Gastrocnemius medialis (tissue), 4 donors: ENCODE data around the gene OLFML2A.

ENCODE experiments used
- POLR2A ChIP-seq, 2 donors: fragments of 450-650 bp; IDR thresholded peaks; one replicate each; pipeline ENCODE4 v1.6.1; 2017; ENCODE audit warnings: antibody characterized with exemption in 2 of 2, mild to moderate bottlenecking in 2 of 2, moderate library complexity in 2 of 2
- TF ChIP-seq, protein P1 (sequence below), 5 experiments: fragments of 450-650 bp in 3 of 5; fragments of 200-600 bp in 2 of 5; sonication (generic) in 2 of 5; IDR thresholded peaks in 4 of 5; conservative IDR thresholded peaks in 1 of 5; 1 replicate in 4 of 5; 2 replicates in 1 of 5; pipeline ENCODE4 v1.5.1; 2016 to 2019; ENCODE audit warnings: antibody characterized with exemption in 5 of 5, mild to moderate bottlenecking in 3 of 5, moderate library complexity in 3 of 5

DNA sequence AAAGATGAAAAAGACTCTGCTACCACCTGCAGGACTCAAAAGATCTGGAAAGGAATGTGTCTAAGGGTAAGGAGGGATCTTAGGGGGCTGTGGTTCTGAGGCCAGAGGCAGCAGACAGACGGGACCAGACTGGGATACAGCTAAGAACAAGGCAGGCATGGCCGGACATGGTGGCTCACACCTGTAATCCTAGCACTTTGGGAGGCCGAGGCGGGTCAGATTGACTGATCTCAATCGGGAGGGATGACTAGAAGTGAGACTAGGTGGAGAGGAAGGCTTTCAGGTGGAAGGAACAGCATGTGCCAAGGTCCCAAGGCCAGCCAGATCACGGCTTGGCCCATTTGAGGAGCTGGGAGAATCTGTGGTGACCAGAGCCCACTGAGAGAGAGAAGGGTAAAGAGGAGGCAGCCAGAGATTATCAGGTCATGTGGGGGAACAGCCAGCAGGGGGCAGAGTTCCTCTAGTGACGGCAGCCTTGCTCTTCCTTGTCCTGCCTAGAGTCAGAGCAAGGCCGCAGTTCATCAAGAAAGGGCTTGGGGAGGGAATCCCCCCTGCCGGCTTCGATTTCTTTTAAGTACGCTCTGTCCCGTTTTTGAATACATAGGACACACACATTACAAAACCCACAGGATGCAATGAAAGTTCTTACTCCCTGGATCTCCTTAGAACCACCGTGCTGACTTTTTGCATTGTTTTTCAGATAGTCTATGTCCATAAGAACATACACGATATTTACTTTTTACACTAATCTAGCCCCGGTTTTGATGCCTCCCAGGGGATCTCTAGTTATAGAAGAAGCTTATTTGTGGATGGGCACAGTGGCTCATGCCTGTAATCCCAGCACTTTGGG lies 2.6 kb upstream of the OLFML2A start:
- TF ChIP-seq, protein P1, sequence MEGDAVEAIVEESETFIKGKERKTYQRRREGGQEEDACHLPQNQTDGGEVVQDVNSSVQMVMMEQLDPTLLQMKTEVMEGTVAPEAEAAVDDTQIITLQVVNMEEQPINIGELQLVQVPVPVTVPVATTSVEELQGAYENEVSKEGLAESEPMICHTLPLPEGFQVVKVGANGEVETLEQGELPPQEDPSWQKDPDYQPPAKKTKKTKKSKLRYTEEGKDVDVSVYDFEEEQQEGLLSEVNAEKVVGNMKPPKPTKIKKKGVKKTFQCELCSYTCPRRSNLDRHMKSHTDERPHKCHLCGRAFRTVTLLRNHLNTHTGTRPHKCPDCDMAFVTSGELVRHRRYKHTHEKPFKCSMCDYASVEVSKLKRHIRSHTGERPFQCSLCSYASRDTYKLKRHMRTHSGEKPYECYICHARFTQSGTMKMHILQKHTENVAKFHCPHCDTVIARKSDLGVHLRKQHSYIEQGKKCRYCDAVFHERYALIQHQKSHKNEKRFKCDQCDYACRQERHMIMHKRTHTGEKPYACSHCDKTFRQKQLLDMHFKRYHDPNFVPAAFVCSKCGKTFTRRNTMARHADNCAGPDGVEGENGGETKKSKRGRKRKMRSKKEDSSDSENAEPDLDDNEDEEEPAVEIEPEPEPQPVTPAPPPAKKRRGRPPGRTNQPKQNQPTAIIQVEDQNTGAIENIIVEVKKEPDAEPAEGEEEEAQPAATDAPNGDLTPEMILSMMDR (IDR thresholded peaks at IDR 0.05 in 4 of 5, conservative IDR thresholded peaks at IDR 0.05 in 1 of 5): peak; percentile 85 to 94 (median 88)
- TF ChIP-seq POLR2A (IDR thresholded peaks at IDR 0.05): no peak
